Measurements from ENCODE around the gene CDC37L1. TPM values are rescaled to one million over a fixed set of nuclear protein-coding genes. Genes with fewer than 3 reads are reported as not detected.
A peak's percentile ranks its signal among the peaks of the same experiment; 100 is the strongest.

The CDC37L1 gene
- total RNA-seq, 1 donor from 2014 or later = 21.8 TPM

GRCh38 chr9:4721736-4722135 is 42.4 kb downstream of the CDC37L1 start:
- TF ChIP-seq CTCF (conservative IDR thresholded peaks at IDR 0.05; ENCODE audit: low read depth, low read length) = no peak
- no peak overlapping the region for H3K4me3 ChIP-seq (ENCODE audit: low read depth, low read length)
- no peak for DNase-seq (ENCODE audit: low read depth)

GRCh38 chr9:4725706-4726442 is 46.5 kb downstream of the CDC37L1 start:
- no peak overlapping the region for H3K4me3 ChIP-seq (ENCODE audit: low read depth, low read length)
- TF ChIP-seq CTCF (conservative IDR thresholded peaks at IDR 0.05; ENCODE audit: low read depth, low read length) = no peak
- DNase-seq (ENCODE audit: low read depth) = no peak

GRCh38 chr9:4727593-4727992 is 48.2 kb downstream of the CDC37L1 start:
- TF ChIP-seq CTCF (conservative IDR thresholded peaks at IDR 0.05; ENCODE audit: low read depth, low read length) = no peak
- DNase-seq (ENCODE audit: low read depth) = no peak
- no peak overlapping the region for H3K4me3 ChIP-seq (ENCODE audit: low read depth, low read length)

DNA sequence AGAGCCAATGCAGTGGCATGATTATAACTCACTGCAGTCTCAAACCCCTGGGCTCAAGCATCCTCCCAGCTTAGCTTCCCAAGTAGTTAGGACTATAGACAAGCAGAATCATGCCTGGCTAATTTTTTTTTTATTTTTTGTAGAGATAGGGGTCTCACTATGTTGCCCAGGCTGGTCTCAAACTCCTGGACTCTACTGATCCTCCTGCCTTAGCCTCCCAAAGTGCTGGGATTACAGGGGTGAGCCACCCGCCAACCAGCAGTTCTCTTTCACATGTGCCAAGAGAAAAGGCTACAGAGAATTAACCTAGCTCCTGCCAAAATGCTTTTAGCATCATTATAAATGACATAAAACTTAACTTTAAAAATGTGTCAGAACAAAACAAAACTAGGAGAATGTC is 53.5 kb downstream of the CDC37L1 start:
- no peak for DNase-seq (ENCODE audit: low read depth)
- no peak overlapping the region for H3K4me3 ChIP-seq (ENCODE audit: low read depth, low read length)
- no peak for TF ChIP-seq CTCF (conservative IDR thresholded peaks at IDR 0.05; ENCODE audit: low read depth, low read length)

- no peak for DNase-seq (ENCODE audit: low read depth)
- H3K4me3 ChIP-seq (ENCODE audit: low read depth, low read length) = no peak overlapping the region
- no peak for TF ChIP-seq CTCF (conservative IDR thresholded peaks at IDR 0.05; ENCODE audit: low read depth, low read length)
Observed at GRCh38 chr9:4734150-4734549, 54.8 kb downstream of the CDC37L1 start.

DNA sequence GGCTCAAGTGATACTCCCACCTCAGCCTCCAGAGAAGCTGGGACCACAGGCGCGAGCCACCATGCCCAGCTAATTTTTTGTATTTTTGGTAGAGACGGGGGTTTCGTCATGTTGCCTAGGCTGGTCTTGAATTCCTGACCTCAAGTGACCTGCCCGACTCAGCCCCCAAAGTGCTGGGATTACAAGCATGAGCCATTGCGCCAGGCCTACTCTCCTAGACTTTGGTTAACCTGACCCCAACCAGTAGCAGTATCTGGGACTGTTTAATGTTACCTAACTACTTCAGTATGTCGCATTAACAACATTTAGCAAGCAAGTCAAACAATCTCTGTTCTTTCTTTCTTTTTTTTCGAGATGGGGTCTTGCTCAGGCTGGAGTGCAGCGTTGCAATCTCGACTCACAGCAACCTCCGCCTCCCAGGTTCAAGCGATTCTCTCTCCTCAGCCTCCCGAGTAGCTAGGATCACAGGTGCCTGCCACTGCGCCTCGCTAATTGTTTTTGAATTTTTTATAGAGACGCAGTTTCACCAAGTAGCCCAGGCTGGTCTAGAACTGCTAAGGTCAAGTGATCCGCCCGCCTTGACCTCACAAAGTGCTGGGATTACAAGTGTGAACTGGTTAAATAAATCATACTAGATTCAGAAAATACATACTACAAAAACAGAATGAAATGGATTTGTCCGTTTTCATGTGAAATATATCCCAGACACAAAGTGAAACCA is 59.7 kb downstream of the CDC37L1 start:
- no peak for TF ChIP-seq CTCF (conservative IDR thresholded peaks at IDR 0.05; ENCODE audit: low read depth, low read length)
- DNase-seq (ENCODE audit: low read depth) = no peak
- peak overlapping the region; percentile 77 for H3K4me3 ChIP-seq (ENCODE audit: low read depth, low read length)

Measured in epithelial cell of proximal tubule (primary cell).